COLO829 (cell line): ENCODE results near the gene NKD1.
"Not testable (repeated sequence)": the region's sequence is repeated elsewhere in the genome, so short reads cannot be mapped to it uniquely, and the experiment has no call there.

Experiments used
- DNase-seq: peaks from one replicate; pipeline ENCODE4 v3.0.0; 2012; ENCODE audit warnings: low spot score

Gene NKD1

GRCh38 chr16:50559804-50560514 is 11.8 kb downstream of the NKD1 start:
- DNase-seq, result no peak

- no peak for DNase-seq
Measured at GRCh38 chr16:50560903-50561863, 13.0 kb downstream of the NKD1 start.

DNA sequence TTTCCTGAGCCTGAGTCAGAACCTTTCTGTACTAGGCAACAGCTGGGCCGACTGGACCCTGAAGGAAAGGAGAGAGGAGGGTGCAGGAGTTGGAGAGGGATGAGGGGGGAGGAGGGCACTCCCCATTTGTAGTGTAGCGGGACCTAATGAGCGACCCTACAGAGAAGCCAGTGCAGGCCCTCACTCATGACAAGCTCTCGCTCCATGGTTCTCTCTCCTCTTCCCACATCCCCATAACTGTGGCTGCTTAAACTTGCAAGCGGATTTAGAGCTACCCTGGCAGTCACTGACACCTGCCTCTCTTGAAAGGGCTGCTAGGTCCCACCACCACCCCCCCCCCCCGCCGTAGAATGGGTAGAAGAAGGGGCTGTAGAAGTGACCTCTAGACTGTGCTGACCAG is 14.5 kb downstream of the NKD1 start:
- DNase-seq, result no peak

DNA sequence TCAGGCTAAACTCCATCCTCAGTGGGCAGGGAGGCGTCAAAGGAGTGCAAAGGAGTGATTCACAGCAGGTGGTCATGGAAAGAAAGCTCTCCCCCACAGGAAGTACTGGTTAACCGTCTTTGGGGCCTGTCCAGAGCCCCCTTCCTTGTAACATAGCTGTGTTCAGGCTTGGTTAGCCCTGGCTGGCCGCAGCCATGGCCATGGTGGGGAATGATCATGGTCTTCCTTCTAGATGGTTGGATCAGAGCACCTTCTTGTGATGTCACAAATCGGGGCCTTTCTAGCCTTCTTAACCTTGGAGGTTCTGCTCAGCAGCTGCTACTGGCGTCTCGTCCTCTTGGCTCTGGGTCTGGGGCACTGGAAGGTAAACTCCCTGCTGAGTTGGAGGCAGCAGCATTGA is 15.8 kb downstream of the NKD1 start:
- no peak for DNase-seq

DNA sequence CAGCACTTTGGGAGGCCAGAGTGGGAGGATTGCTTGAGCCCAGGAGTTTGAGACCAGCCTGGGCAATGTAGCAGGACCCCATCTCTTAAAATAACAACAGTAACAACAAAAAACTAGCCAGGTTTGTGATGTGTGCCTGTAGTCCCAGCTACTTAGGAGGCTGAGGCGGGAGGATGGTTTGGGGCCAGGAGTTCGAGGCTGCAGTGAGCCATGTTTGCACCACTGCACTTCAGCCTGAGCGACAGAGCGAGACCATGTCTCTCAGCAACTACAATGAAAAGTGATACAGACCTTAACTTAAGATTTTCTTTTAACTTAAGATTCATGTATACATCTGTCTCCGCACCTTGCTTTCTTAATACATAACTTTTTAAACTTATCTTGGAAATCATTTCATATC is 17.2 kb downstream of the NKD1 start:
- DNase-seq, result no peak

DNA sequence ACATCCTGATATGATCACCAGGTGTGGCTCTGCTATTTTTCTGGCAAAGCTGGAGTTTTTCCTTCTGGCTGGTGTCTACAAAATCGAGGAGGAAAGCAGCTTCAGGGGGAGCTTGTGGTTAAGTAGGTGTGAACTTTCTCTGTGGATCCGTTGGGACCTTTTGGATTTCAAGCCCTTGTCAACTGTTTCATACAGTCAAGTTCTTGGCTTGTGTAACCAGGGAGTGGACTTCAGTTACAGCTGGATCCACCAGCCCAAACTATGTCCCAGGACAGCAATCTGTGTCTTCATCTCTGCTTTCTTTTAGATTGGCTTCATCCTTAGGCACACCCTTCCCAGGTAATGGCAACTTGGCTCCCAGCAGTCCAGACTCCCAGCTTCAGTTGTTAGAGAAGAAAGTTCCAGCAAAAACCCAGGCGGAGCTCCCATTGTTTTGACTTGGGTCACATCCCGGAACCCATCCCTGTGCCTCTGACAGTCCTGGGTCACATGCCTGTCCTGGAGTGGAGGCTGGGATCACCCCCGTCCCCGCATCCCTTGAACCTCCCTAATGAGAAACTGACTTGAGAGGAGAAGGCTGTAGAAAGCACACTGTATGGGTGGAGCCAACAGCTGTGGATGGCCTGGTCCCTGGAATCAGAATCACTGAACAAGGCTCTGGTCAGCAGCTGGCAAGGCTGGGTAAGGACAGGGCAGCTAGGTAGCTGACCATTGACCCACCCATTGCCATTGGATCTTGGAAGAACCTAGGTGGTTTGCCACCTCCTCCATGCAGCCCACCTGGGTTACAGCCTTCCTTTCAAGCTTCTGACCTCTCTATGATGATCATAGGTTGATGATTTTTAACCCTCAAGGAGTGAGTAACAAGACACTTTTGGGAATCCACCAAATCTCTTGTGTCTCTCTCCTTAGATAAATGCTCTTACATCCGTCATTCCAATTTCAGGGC is 18.1 kb downstream of the NKD1 start:
- DNase-seq, result no peak

DNA sequence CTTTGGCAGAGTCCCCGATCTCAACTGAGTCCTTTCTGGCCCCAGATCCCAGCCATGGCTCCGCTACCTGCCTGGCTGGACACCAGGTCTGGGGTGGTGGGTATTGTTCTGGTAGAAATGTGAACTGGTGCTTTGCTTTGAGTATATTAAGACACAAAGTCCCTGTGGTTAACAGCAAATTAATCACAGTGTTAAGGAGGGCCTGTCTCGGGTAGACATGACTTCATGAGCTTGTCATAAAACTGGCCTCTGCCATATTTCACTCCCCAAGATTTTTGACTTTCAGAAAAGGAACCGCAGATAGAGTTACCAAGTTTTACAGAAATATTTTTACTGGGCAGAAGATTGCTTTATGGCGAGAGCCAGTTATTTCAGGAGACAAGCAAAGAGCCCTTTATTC is 19.5 kb downstream of the NKD1 start:
- DNase-seq, result no peak

DNA sequence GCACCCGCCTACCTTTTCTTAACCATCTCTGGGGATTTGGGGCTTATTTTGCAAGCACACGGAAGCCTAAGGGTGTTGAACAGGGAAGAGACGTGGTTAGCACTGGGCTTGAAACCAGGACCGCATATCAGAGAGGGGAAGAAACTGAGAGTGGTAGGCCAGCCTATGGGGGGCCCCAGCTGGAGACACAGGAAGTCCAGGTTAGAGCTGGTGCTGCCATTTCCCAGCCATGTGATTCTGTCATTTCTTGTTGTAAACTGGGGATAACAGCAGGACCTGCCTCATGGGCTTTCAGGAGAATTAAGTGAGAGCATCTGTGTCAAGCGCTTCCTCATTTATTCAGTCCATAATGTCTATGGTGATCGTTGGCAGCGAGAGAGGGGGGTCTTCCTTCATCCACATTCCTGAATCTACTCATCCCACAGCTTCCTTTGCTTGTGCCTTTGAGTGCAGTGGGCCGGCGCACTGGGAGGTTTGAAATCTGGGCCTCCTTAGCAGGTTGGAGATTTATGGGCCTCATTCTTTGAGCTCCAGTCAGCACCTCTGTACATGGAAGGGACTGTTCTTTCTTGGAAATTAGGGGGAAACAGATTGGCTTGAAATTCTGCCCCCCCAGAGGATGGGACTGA is 20.1 kb downstream of the NKD1 start:
- no peak for DNase-seq

DNA sequence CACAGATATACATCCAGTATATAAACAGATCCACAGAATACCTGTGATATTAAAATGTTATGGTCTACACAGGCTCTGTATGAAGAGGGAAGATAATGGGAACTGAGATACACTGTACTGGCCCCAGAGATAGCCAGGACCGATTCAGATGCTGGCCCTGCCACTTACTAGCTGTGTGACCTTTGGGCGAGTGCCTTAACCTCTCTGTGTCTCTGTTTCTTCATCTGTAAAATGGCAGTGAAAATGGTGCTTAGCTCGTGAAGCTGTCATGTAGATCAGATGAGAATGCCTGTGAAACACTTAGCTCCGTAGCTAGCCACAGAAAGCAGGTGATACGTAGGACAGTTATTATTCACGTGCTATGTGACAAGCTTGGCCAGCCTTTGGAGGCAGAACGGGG is 22.2 kb downstream of the NKD1 start:
- DNase-seq, result no peak

DNA sequence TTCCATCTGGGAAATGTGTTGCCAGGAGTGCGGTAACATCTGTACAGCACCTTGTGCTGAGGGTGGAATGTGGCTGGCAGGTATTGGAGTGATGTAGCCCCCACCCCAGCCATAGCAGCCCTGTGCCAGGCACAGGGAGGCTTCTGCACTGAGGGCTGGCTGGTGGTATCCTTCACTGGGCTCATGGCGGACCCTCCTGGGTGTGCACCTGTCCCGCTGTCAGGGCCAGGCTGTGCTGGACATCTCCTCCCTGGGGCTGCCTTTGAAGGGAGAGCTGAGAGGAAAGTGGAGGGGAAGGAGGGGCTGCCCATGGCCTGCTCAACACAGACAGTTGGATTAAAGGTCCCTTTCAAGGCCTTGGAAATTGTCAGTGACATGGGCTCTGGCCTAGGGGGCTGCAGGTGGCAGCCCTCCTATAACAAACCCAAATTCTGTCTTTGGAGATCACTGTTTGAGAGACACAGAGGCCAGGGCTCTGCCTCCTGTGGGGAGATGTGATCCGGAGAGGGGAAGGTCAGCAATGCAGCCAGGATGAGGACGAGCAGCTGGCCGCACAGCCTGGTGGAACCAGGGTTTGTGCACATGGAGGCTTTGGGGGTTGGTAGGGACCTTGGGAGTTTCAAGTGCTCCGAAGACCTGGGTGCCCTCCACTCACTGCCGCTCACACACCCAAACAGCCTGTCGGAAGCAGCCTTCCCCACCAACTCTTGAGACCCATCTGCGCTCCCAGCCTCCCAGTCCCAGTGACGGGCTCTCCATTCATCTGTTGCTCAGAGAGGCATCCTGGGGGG is 22.8 kb downstream of the NKD1 start:
- DNase-seq, result no peak

GRCh38 chr16:50571786-50572185 is 23.6 kb downstream of the NKD1 start:
- no peak for DNase-seq

GRCh38 chr16:50572700-50573099 is 24.5 kb downstream of the NKD1 start:
- no peak for DNase-seq

- DNase-seq, result no peak
Measured at GRCh38 chr16:50573279-50573678, 25.1 kb downstream of the NKD1 start.

DNA sequence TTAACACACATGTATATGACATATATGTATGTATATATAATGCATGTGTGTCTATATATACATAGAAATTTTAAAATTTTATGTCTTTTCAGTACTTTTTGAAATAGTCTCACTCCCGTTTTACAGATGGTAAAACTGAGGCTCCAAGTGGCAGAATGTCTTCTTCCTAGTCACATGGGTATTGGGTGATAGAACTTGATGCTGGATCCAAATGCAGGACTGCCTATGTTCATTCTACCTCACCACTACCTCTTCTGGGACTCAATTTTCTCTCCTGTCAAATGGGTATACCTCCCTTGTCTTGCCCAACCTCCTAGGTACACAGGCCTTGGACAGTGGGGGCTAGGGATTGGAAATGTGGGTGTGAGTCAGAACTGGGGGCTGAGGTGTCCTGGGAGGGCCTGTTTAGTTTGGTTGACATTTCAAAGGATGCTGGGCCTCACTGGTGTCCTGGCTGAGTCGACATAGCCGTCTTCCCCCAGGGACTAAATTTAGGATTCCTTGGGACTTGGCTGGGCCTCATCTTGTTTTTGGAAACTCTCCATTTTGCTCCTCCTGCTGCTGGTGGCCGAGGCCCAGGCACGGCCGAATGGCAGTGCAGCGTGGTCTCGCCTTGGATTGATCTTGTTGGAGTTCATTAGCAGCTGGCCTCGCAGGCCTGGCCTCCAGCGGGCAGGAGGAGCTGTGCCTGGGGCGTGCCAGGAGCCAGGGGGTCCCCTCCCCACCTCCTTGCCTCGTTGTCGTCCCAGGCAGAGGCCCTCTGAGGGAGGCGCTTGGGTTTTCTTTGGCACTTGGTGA is 25.9 kb downstream of the NKD1 start:
- DNase-seq, result no peak

DNA sequence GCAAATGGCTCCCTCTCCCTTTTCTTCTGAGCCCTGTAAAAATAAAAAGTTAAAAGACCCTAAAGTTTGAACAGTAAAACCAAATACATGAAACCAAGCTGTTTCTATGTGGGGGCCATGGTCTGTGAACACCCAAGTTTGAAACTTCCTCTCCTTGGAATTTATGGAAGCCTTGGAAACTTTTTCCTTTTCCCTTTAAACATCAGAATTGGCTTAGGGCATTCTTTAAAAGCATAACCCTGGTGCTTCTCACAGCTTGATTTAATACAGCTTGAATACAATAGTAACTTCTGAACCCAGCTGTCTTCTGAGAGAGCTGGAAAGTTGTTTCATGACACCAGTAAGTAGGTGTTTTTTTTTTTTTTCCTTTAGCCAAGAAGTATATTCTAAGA is 26.5 kb downstream of the NKD1 start:
- DNase-seq, result no peak

DNA sequence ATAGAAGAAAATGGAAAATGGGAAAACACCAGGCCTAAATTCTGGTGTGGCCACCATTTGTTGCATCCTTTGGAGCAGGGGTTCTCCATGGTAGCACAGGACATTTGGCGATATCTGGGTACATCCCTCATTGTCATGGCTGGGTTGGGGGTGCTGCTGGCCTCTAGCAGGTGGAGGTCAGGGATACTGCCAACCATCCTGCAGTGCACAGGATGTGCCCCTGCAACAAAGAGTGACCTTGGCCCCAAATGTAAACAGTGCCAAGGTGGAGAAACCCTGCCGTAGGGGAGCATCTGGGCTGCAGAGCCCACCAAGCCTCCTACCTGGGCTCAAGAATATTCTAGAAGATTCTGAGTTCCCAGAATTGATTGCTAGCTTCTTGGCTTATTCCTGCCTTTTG is 27.5 kb downstream of the NKD1 start:
- DNase-seq, result no peak

- no peak for DNase-seq
Measured at GRCh38 chr16:50576403-50577113, 28.4 kb downstream of the NKD1 start.

DNA sequence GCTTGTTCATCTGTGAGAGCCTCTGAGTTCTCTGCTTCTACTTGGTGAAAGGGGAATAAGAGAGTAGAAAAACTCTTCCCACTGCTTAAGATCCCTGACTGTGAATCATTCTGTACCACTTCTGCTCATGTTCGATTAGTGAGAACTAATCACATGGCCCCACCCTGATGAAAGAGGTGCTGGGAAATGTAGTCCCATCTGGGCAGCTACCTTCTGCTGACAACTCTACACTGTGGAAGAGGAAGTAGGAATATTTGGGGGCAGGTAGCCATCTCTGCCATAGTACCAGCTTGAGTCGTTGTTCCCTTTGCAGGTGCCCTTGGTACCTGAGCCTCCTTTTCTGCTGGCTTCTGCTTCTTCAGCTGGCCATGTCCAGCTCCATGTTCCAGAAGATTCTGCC is 29.9 kb downstream of the NKD1 start:
- DNase-seq, result no peak

- not testable (repeated sequence) for DNase-seq
Measured at GRCh38 chr16:50579373-50579772, 31.2 kb downstream of the NKD1 start.
